Tibial nerve (tissue), 3 donors: ENCODE results near the gene EYA4.

Experiments
- POLR2A ChIP-seq, 2 donors: fragments of 450-650 bp; IDR thresholded peaks; one replicate each; pipeline ENCODE4 v1.6.1; 2017; ENCODE audit warnings: antibody characterized with exemption in 2 of 2, mild to moderate bottlenecking in 2 of 2, moderate library complexity in 2 of 2
- TF ChIP-seq, protein P1 (sequence below), 5 experiments: fragments of 200-600 bp in 3 of 5; fragments of 450-650 bp in 2 of 5; sonication (generic) in 3 of 5; IDR thresholded peaks; one replicate each; pipeline ENCODE4 v1.5.1; 2016 to 2019; ENCODE audit warnings: antibody characterized with exemption in 5 of 5, mild to moderate bottlenecking in 3 of 5, moderate library complexity in 2 of 5

DNA sequence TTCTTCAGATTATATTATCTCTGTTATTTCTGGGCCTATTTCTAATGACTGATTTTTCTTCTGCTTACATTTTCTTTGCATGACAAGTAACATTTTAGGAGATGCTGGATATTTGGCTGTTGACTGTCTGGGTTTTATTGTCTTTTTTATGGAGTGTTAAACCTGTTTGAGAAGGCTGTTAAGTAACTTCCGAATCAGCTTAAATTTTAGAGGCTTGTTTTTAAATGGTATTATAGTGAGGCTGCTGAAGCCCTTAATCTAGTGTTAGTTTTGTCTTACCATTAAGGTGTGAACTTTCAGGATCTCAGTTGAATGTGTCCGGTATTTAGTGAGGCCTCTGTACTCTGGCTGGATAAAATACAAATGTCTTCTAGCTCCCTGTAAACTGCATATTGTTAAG lies 109.8 kb downstream of the EYA4 start:
- no peak for TF ChIP-seq POLR2A (IDR thresholded peaks at IDR 0.05)
- TF ChIP-seq, protein P1, sequence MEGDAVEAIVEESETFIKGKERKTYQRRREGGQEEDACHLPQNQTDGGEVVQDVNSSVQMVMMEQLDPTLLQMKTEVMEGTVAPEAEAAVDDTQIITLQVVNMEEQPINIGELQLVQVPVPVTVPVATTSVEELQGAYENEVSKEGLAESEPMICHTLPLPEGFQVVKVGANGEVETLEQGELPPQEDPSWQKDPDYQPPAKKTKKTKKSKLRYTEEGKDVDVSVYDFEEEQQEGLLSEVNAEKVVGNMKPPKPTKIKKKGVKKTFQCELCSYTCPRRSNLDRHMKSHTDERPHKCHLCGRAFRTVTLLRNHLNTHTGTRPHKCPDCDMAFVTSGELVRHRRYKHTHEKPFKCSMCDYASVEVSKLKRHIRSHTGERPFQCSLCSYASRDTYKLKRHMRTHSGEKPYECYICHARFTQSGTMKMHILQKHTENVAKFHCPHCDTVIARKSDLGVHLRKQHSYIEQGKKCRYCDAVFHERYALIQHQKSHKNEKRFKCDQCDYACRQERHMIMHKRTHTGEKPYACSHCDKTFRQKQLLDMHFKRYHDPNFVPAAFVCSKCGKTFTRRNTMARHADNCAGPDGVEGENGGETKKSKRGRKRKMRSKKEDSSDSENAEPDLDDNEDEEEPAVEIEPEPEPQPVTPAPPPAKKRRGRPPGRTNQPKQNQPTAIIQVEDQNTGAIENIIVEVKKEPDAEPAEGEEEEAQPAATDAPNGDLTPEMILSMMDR (IDR thresholded peaks at IDR 0.05), result no peak
